Measurements from ENCODE around the gene CDC6. TPM values are rescaled to one million over a fixed set of nuclear protein-coding genes. Genes with fewer than 3 reads are reported as not detected.

CDC6 gene
- total and polyA plus RNA-seq, 2 of the 8 experiments (the other 6 are each of a cell fraction or from before 2014, with no cell fraction given), result 50.5 to 140 TPM

DNA sequence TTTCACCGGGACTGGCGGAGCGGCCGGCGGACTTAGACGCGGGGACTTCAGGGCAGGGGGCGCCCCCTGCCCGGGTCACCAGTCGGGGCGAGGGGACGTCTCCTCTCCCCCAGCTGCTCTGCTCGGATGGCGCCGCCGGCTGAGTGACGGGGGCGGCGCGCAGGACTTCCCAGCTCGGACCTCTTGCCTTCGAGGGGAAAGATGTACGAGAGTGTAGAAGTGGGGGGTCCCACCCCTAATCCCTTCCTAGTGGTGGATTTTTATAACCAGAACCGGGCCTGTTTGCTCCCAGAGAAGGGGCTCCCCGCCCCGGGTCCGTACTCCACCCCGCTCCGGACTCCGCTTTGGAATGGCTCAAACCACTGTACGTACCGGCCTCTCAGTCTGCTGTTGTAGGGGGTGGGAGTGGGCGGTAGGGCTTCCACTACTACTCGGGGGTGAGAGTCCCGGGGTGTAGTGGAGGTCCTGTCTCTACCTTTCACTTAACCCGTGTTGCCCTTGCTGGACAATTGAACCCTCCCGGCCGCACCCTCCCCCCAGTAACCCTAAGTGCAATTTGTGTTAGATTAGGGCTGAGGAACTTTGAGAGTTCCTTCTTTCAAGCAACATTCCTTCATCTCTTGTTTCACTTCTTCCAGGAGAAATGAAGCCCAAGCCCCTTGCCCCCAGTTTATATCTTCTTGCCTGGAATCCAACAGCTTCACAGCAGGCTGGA is 55.0 kb downstream of the CDC6 start:
- Histone ChIP-seq H3K79me2 (ENCODE audit: control insufficient read depth in 1 of 2, insufficient read depth in 2 of 2, low read length in 2 of 2) (no peaks in the 10 kb centered on the region; a peak in 1 of 4 replicates), H3K9ac (replicated peaks in 1 of 4; ENCODE audit: extremely low read depth in 1 of 4, low read depth in 3 of 4, low read length in 3 of 4) (no peak overlapping the region)

More for the DNA sequence above, 55.0 kb downstream of the CDC6 start:
- Histone ChIP-seq H3K18ac (ENCODE audit: extremely low read depth, low read length) (no peak overlapping the region; the same call in 1 of the 2 replicates), H3K4me2 (ENCODE audit: insufficient read depth in 1 of 2, low read depth in 2 of 2, low read length in 2 of 2) (peak overlapping the region; percentile 73 to 91), H2BK120ac (replicated peaks; ENCODE audit: low read depth, low read length) (no peak overlapping the region), H4K8ac (ENCODE audit: extremely low read depth, insufficient read depth, low read length) (no peak overlapping the region), H4K20me1 (replicated peaks in 1 of 2; ENCODE audit: control insufficient read depth in 1 of 2, insufficient read depth in 2 of 2, low read length in 2 of 2) (peaks cover 23 to 48% of the 10 kb centered on the region in 2 experiments), H3K56ac (replicated peaks; ENCODE audit: insufficient read length, low read depth, low read length) (no peak overlapping the region), H3K36me3 (ENCODE audit: control insufficient read depth in 2 of 4, insufficient read depth in 4 of 4, low read length in 3 of 4) (no peaks in the 10 kb centered on the region; a peak in 1 of 8 replicates), H4K5ac (ENCODE audit: insufficient read length, low read depth, low read length) (no peak overlapping the region), H3K14ac (ENCODE audit: insufficient read length) (no peak overlapping the region), H3K4me1 (replicated peaks in 1 of 4; ENCODE audit: control insufficient read depth in 3 of 4, insufficient read depth in 4 of 4, low read length in 3 of 4) (peaks cover 21 to 48% (median 42%) of the 10 kb centered on the region in 4 experiments), H3K23ac (ENCODE audit: insufficient read length) (no peak overlapping the region), H2BK5ac (ENCODE audit: low read depth, low read length) (no peak overlapping the region), H3K4ac (replicated peaks; ENCODE audit: insufficient read length, low read depth, low read length) (no peak overlapping the region), H2AFZ (ENCODE audit: low read length) (no peak overlapping the region), H3K9me3 (ENCODE audit: insufficient read depth in 2 of 2, low read depth in 1 of 2, low read length in 1 of 2) (no peaks in the 10 kb centered on the region), H2BK12ac (ENCODE audit: low read depth, low read length) (no peak overlapping the region), H3K4me3 (ENCODE audit: extremely low read depth in 1 of 4, insufficient read depth in 2 of 4, low read depth in 3 of 4, low read length in 4 of 4) (peak overlapping the region; percentile 57 to 74 (median 62)), H4K91ac (replicated peaks; ENCODE audit: insufficient read length, low read length) (no peak overlapping the region), H3K79me1 (ENCODE audit: low read depth, low read length) (peaks cover 2% of the 10 kb centered on the region; the same call in 1 of the 2 replicates), H2BK20ac (ENCODE audit: low read length) (no peak overlapping the region), H3K27me3 (replicated peaks in 1 of 4; ENCODE audit: control insufficient read depth in 3 of 4, extremely low read depth in 1 of 4, insufficient read depth in 3 of 4, low read length in 3 of 4) (peaks cover 19 to 81% (median 61%) of the 10 kb centered on the region in 4 experiments), H3K23me2 (ENCODE audit: low read depth, low read length) (peaks cover 29% of the 10 kb centered on the region; the same call in 1 of the 2 replicates), H3K27ac (ENCODE audit: low read depth, low read length) (no peak overlapping the region), H2AK5ac (ENCODE audit: low read depth, low read length) (no peak overlapping the region; the same call in 1 of the 2 replicates), H2BK15ac (ENCODE audit: low read length) (no peak overlapping the region)
- 8% methylated on average over 33 of the region's 38 CpGs; no CpG with 5 or more reads in 1 of the 2 experiments for WGBS, 2 experiments (ENCODE audit: extremely low coverage in 1 of 2, insufficient coverage in 1 of 2, insufficient read length in 1 of 2, insufficient replicate concordance in 2 of 2, low coverage in 1 of 2, low lambda C conversion rate in 2 of 2, missing lambda C conversion rate in 1 of 2)
- FAIRE-seq (no peak), DNase-seq (ENCODE audit: low read depth in 1 of 2, low spot score in 2 of 2) (peak in 1 of 2 experiments; percentile 60)
- ChIA-PET POLR2A (ENCODE audit: partially characterized antibody) (interaction anchor here (1.3 to 27.8 kb wide), 3 partner anchors 7 to 40 kb away, joined by 3 to 570 read pairs (median 6); partner anchors contain the start of genes CDC6 and RARA), CTCF (ENCODE audit: partially characterized antibody) (interaction anchor here (1.6 to 30.8 kb wide), 3 partner anchors 14 to 24 kb away, joined by 4 to 1198 read pairs (median 74); partner anchors contain the start of genes GJD3 and RARA)
- peak; percentile 63 for TF ChIP-seq EZH2 (IDR thresholded peaks at IDR 0.05; ENCODE audit: low read depth, low read length, severe bottlenecking)
- peak; percentile 26; the same call in 1 of the 2 replicates for TF ChIP-seq SUZ12 (IDR thresholded peaks at IDR 0.05; ENCODE audit: low read length)
- no peak for TF ChIP-seq BACH1 (IDR thresholded peaks at IDR 0.05; ENCODE audit: low read length)
- no peak for TF ChIP-seq SP4 (IDR thresholded peaks at IDR 0.05; ENCODE audit: low read length)
- no peak for TF ChIP-seq CBX5 (IDR thresholded peaks at IDR 0.05; ENCODE audit: low read depth, low read length)
